ENCODE results near the gene ZBED1.

Gene ZBED1

DNA sequence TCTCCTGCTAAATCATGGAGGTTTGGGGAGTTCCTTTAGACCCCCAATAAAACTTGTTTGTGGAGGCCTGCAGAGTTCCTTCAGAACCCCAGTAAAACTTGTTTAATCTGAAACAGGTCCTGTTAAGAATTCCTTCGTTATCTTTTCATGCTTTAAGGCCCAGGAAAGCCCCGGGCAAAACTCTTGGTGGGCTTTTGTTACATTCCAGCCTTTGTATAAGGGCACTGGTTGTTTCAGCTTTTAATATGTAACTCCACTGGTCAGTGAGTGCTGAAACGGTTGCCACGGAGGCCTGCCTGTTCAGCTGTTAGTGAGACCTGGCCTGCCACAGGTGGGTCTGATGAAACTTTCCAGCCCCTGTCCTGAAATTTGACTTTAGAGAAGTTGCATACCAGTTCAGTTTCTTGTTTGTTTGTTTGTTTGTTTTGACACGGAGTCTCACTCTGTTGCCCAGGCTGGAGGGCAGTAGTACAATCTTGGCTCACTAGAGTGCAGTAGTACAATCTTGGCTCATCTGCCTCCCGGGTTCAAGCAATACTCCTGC, 12.4 kb upstream of the ZBED1 start:
- TF ChIP-seq, protein P1, sequence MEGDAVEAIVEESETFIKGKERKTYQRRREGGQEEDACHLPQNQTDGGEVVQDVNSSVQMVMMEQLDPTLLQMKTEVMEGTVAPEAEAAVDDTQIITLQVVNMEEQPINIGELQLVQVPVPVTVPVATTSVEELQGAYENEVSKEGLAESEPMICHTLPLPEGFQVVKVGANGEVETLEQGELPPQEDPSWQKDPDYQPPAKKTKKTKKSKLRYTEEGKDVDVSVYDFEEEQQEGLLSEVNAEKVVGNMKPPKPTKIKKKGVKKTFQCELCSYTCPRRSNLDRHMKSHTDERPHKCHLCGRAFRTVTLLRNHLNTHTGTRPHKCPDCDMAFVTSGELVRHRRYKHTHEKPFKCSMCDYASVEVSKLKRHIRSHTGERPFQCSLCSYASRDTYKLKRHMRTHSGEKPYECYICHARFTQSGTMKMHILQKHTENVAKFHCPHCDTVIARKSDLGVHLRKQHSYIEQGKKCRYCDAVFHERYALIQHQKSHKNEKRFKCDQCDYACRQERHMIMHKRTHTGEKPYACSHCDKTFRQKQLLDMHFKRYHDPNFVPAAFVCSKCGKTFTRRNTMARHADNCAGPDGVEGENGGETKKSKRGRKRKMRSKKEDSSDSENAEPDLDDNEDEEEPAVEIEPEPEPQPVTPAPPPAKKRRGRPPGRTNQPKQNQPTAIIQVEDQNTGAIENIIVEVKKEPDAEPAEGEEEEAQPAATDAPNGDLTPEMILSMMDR (IDR thresholded peaks at IDR 0.05; ENCODE audit: low read length), result no peak; the same call in 1 of the 2 replicates
- TF ChIP-seq EZH2 (IDR thresholded peaks at IDR 0.05; ENCODE audit: borderline replicate concordance, low read length), result no peak
- Histone ChIP-seq H3K4me2 (ENCODE audit: low read length) (peak overlapping the region; percentile 71; the same call in 1 of the 2 replicates), H3K4me1 (ENCODE audit: insufficient read depth, low read length, severe bottlenecking) (peaks cover 75% of the 10 kb centered on the region), H3K9me2 (ENCODE audit: low read depth, low read length) (no peaks in the 10 kb centered on the region), H3K9ac (ENCODE audit: low read length) (peak overlapping the region; percentile 68), H3K27me3 (ENCODE audit: insufficient read depth, low read length) (no peaks in the 10 kb centered on the region), H3F3A (ENCODE audit: insufficient read depth, low read length) (peaks cover 9% of the 10 kb centered on the region), H3K9me3 (ENCODE audit: low read length) (no peaks in the 10 kb centered on the region), H2AFZ (ENCODE audit: low read length) (no peak overlapping the region), H3K4me3 (ENCODE audit: low read depth, low read length, poor library complexity, severe bottlenecking) (no peak overlapping the region), H3K36me3 (ENCODE audit: insufficient read depth, low read length) (no peaks in the 10 kb centered on the region), H3K27ac (ENCODE audit: low read depth, low read length, poor library complexity, severe bottlenecking) (peak overlapping the region; percentile 100), H3K79me2 (ENCODE audit: insufficient read depth, low read length) (no peaks in the 10 kb centered on the region), H4K20me1 (ENCODE audit: insufficient read depth, low read length) (no peaks in the 10 kb centered on the region)

DNA sequence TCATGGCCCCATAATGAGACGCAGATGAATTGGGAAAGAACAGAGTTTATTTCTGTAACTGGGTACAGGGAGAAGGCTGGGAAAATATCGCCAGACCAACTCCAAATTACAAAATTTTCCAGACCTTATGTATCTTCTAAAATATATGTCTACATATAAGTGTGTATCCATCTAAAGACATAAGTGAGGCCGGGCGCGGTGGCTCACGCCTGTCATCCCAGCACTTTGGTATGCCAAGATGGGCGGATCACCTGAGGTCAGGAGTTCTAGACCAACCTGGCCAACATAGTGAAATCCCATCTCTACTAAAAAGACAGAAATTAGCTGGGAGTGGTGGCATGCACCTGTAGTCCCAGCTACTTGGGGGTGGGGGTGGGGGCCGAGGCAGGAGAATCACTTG, 11.7 kb upstream of the ZBED1 start:
- TF ChIP-seq EZH2 (IDR thresholded peaks at IDR 0.05; ENCODE audit: borderline replicate concordance, low read length), result no peak
- TF ChIP-seq, protein P1 (IDR thresholded peaks at IDR 0.05; ENCODE audit: low read length), result no peak
- Histone ChIP-seq H3K27ac (ENCODE audit: low read depth, low read length, poor library complexity, severe bottlenecking) (peak overlapping the region; percentile 100), H3K9me3 (ENCODE audit: low read length) (no peaks in the 10 kb centered on the region), H3F3A (ENCODE audit: insufficient read depth, low read length) (peaks cover 9% of the 10 kb centered on the region), H3K4me3 (ENCODE audit: low read depth, low read length, poor library complexity, severe bottlenecking) (no peak overlapping the region), H4K20me1 (ENCODE audit: insufficient read depth, low read length) (no peaks in the 10 kb centered on the region), H3K36me3 (ENCODE audit: insufficient read depth, low read length) (no peaks in the 10 kb centered on the region), H3K4me1 (ENCODE audit: insufficient read depth, low read length, severe bottlenecking) (peaks cover 68% of the 10 kb centered on the region), H3K27me3 (ENCODE audit: insufficient read depth, low read length) (no peaks in the 10 kb centered on the region), H3K9me2 (ENCODE audit: low read depth, low read length) (no peaks in the 10 kb centered on the region), H3K79me2 (ENCODE audit: insufficient read depth, low read length) (no peaks in the 10 kb centered on the region), H3K9ac (ENCODE audit: low read length) (peak overlapping the region; percentile 68; the same call in 1 of the 2 replicates), H3K4me2 (ENCODE audit: low read length) (no peak overlapping the region; the same call in 1 of the 2 replicates), H2AFZ (ENCODE audit: low read length) (no peak overlapping the region)

DNA sequence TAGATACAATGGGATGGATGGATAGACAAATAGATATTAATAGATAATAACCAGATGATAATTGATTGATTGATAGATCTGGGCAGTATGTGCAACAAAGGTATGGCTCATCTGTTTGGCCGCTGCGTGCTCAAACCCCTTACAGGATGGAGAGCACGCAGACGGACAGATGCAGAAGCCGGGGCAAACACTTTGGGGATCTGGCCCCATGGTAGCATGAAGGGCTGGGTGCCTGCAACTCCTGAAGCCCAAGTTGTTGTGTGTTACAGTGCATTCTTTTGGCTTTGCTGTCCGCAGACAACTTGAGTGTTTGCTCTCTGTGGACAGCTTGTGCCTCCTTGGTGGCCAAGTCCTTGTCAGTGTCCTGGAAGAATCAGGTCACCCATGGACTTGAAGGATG, 10.6 kb upstream of the ZBED1 start:
- H2AFZ ChIP-seq (ENCODE audit: low read length), result no peak overlapping the region
- H3K27me3 ChIP-seq (ENCODE audit: insufficient read depth, low read length), result no peaks in the 10 kb centered on the region

More for the DNA sequence above, 10.6 kb upstream of the ZBED1 start:
- no peak overlapping the region for H3K4me2 ChIP-seq (ENCODE audit: low read length)
- H3K9me2 ChIP-seq (ENCODE audit: low read depth, low read length), result no peaks in the 10 kb centered on the region
- H3K36me3 ChIP-seq (ENCODE audit: insufficient read depth, low read length), result no peaks in the 10 kb centered on the region
- H3K27ac ChIP-seq (ENCODE audit: low read depth, low read length, poor library complexity, severe bottlenecking), result no peak overlapping the region
- H3K9me3 ChIP-seq (ENCODE audit: low read length), result no peaks in the 10 kb centered on the region
- no peaks in the 10 kb centered on the region for H3K79me2 ChIP-seq (ENCODE audit: insufficient read depth, low read length)
- TF ChIP-seq, protein P1 (IDR thresholded peaks at IDR 0.05; ENCODE audit: low read length), result no peak
- no peak for TF ChIP-seq EZH2 (IDR thresholded peaks at IDR 0.05; ENCODE audit: borderline replicate concordance, low read length)
- H3K4me1 ChIP-seq (ENCODE audit: insufficient read depth, low read length, severe bottlenecking), result peaks cover 56% of the 10 kb centered on the region
- H4K20me1 ChIP-seq (ENCODE audit: insufficient read depth, low read length), result no peaks in the 10 kb centered on the region
- no peak overlapping the region for H3K4me3 ChIP-seq (ENCODE audit: low read depth, low read length, poor library complexity, severe bottlenecking)
- H3F3A ChIP-seq (ENCODE audit: insufficient read depth, low read length), result peaks cover 5% of the 10 kb centered on the region
- no peak overlapping the region for H3K9ac ChIP-seq (ENCODE audit: low read length)

Measured in OCI-LY1 (cell line).